Lower lobe of right lung (tissue), 2 donors: ENCODE data around the gene FRMPD4. TPM values are rescaled to one million over a fixed set of nuclear protein-coding genes. Genes with fewer than 3 reads are reported as not detected.

Experiments used
- ATAC-seq, 2 donors: fragments of 200-7000 bp; cut with Tn5 transposase; one replicate each; pipeline ENCODE4 v1.9.1; 2020 to 2022; ENCODE audit warnings: mild to moderate bottlenecking in 2 of 2, moderate library complexity in 2 of 2
- DNase-seq: peaks from one replicate; pipeline ENCODE4 v3.0.0-alpha.2; 2020
- H3K27ac ChIP-seq: fragments of 200-600 bp; one replicate; pipeline ENCODE4 v1.8.0; 2022
- H3K27me3 ChIP-seq: fragments of 200-600 bp; one replicate; pipeline ENCODE4 v1.8.0; 2022; ENCODE audit warnings: low read depth
- H3K36me3 ChIP-seq: fragments of 200-600 bp; one replicate; pipeline ENCODE4 v1.8.0; 2022; ENCODE audit warnings: mild to moderate bottlenecking
- H3K4me1 ChIP-seq: fragments of 200-600 bp; one replicate; pipeline ENCODE4 v1.8.0; 2022
- H3K4me3 ChIP-seq: fragments of 200-600 bp; one replicate; pipeline ENCODE4 v1.8.0; 2022; ENCODE audit warnings: mild to moderate bottlenecking
- H3K9me3 ChIP-seq: fragments of 200-600 bp; one replicate; pipeline ENCODE4 v1.8.0; 2022
- intact Hi-C: fragments of 100-400 bp; cut with DNase I; formaldehyde crosslinking; loops from one replicate; pipeline ENCODE4 v1.11.0; 2022
- total RNA-seq: library from RNA; stranded (reverse); fragmentation: NEBNext Ultra II Directional; extraction: Animal tissue kit (Norgen Biotek cat#: 25700); gene quantifications from one replicate; pipeline ENCODE4 v1.2.1, GENCODE V29; 2021
- TF ChIP-seq, protein P1 (sequence below): fragments of 200-600 bp; IDR thresholded peaks from one replicate; pipeline ENCODE4 v1.8.0; 2022; ENCODE audit warnings: antibody characterized with exemption, mild to moderate bottlenecking
- donor health status: DM: no; HTN: yes; CAD: no; lungs with severe emphysema.

Gene FRMPD4
- total RNA-seq, 1 donor from 2014 or later = 0.15 TPM

DNA sequence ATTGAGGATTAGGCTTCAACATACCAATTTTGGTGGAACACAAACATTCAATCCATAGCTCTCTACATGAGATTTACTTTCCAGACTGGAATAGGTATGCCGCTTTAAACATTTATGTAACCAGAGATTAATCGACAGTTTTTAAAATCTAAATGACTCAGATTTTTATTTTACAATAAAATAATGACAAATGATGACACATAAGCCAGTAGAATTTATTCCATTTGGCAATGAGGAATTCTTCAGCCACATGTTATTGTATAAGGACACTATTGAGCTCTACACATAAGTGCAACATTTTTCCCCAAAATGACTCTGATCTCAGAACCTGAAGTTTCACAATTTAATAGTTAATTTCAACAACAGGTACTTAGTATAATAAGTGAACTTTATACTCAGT lies 425.9 kb downstream of the FRMPD4 start:
- H3K27ac ChIP-seq = no peak overlapping the region
- H3K9me3 ChIP-seq = no peaks in the 10 kb centered on the region
- H3K27me3 ChIP-seq = no peaks in the 10 kb centered on the region
- H3K4me3 ChIP-seq = no peak overlapping the region
- H3K4me1 ChIP-seq = no peaks in the 10 kb centered on the region
- intact Hi-C loops = no loop called here
- ATAC-seq (no peak), DNase-seq (no peak)
- TF ChIP-seq, protein P1, sequence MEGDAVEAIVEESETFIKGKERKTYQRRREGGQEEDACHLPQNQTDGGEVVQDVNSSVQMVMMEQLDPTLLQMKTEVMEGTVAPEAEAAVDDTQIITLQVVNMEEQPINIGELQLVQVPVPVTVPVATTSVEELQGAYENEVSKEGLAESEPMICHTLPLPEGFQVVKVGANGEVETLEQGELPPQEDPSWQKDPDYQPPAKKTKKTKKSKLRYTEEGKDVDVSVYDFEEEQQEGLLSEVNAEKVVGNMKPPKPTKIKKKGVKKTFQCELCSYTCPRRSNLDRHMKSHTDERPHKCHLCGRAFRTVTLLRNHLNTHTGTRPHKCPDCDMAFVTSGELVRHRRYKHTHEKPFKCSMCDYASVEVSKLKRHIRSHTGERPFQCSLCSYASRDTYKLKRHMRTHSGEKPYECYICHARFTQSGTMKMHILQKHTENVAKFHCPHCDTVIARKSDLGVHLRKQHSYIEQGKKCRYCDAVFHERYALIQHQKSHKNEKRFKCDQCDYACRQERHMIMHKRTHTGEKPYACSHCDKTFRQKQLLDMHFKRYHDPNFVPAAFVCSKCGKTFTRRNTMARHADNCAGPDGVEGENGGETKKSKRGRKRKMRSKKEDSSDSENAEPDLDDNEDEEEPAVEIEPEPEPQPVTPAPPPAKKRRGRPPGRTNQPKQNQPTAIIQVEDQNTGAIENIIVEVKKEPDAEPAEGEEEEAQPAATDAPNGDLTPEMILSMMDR = no peak
- no peaks in the 10 kb centered on the region for H3K36me3 ChIP-seq

DNA sequence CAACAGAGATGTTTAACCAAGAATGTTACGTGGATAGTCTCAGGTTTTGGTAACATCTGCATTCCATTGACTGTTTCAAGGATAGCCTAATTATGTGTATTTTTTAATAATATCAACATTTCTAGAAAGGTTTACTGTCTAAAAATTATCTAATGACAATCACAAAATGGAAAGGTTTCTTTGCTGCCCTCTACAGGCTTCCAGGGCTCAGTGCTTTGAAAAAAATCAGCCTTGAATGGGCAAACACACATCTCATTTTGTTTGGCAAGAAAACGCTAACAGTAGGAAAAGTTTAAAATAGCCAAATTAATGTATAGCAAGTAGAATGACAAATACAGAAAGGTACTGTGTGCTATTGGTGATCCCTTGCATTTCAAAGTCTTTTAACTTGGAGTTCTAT lies 429.6 kb downstream of the FRMPD4 start:
- no peak for DNase-seq
- Histone ChIP-seq H3K4me1 (no peaks in the 10 kb centered on the region), H3K4me3 (no peak overlapping the region), H3K9me3 (no peaks in the 10 kb centered on the region), H3K27ac (no peak overlapping the region), H3K36me3 (no peaks in the 10 kb centered on the region), H3K27me3 (no peaks in the 10 kb centered on the region)
- TF ChIP-seq, protein P1 = peak; percentile 49
- intact Hi-C loops = no loop called here
- ATAC-seq = no peak

DNA sequence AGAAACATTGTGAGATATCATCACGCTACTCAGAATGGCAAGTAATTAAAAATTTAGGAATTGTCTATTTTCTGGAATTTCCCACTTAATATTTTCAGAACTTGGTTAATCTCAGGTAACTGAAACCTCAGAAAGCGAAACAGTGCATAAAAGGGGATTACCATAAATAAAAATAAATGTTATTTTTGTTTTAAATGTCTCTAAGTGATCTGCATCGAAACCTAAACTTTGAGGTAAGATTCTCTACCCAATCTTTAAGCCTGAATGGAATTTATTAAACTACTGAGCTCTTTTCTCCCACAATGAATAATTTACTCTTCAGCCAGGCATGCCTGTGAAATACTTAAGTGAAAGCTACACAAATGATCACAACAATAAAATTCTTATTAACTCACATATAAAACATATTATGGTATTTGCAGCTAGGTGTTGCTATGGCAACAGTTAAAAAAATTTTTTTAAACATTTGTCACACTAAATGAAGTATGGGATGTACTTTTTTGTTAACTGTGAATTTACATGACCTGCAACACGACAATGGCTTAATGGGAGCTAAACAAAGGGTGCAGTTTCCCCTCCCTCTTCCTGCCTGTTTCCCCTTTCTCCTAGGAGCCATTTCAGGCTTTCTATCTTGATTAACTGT lies 432.7 kb downstream of the FRMPD4 start:
- H3K36me3 ChIP-seq = no peaks in the 10 kb centered on the region
- TF ChIP-seq, protein P1 = no peak
- H3K27ac ChIP-seq = no peak overlapping the region
- DNase-seq (no peak), ATAC-seq (no peak)
- no peaks in the 10 kb centered on the region for H3K9me3 ChIP-seq
- H3K4me1 ChIP-seq = no peaks in the 10 kb centered on the region
- no peaks in the 10 kb centered on the region for H3K27me3 ChIP-seq
- H3K4me3 ChIP-seq = no peak overlapping the region
- intact Hi-C loops = no loop called here

DNA sequence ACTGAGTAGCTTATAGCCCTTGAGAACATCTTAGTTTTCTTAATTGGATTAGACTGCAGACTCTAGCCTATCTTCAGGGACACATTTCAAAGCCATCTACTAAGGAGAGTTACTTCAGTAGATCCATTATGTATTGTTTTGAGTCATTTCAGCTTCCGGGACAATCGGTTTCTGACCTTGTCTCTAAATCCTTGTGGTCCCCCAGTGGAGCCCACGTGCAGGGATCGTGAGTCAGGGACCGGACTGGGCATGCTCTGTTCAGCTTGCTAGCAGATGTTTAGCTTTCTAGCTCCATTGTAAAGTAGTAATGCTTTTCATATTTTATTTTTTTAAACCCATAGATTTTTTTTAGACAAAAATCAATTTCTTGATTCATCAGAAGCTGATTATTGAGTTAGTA lies 441.0 kb downstream of the FRMPD4 start:
- DNase-seq = no peak
- TF ChIP-seq, protein P1 = no peak
- intact Hi-C loops = no loop called here

DNA sequence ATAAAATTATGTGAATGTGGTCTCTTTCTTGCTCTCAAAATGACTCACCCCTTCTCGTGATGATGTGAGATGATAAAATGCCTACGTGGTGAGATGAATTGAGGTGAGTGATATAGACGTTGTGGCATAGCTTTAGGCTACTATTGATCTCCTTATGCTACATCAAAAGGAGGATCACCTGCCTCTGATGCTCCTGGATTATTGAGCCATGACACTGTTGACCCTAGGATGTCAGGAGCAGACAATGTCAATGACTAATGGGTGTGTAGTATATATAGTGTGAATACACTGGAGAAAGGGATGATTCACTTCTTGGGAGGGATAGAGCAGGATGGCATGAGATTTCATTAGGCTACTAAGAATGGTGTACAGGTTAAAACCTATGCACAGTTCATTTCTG lies 442.3 kb downstream of the FRMPD4 start:
- no peaks in the 10 kb centered on the region for H3K27me3 ChIP-seq
- intact Hi-C loops = no loop called here
- no peak overlapping the region for H3K4me3 ChIP-seq
- H3K4me1 ChIP-seq = no peaks in the 10 kb centered on the region
- TF ChIP-seq, protein P1 = no peak
- DNase-seq (no peak), ATAC-seq (no peak)
- H3K9me3 ChIP-seq = no peaks in the 10 kb centered on the region
- no peaks in the 10 kb centered on the region for H3K36me3 ChIP-seq
- H3K27ac ChIP-seq = no peak overlapping the region

More for the DNA sequence above, 441.0 kb downstream of the FRMPD4 start:
- Histone ChIP-seq H3K36me3 (no peaks in the 10 kb centered on the region), H3K9me3 (no peaks in the 10 kb centered on the region), H3K4me3 (no peak overlapping the region), H3K27ac (no peak overlapping the region), H3K4me1 (no peaks in the 10 kb centered on the region), H3K27me3 (no peaks in the 10 kb centered on the region)
- ATAC-seq = no peak
